Measurements from ENCODE around the gene ERC2. TPM values are rescaled to one million over a fixed set of nuclear protein-coding genes. Genes with fewer than 3 reads are reported as not detected.
"Not testable (repeated sequence)": the region's sequence is repeated elsewhere in the genome, so short reads cannot be mapped to it uniquely, and the experiment has no call there.

Gene ERC2
- total RNA-seq, 1 experiment from 2014 or later = 0.90 TPM

- TF ChIP-seq EZH2 (IDR thresholded peaks at IDR 0.05; ENCODE audit: borderline replicate concordance, low read depth, low read length, poor library complexity, severe bottlenecking) = no peak
- no peak for TF ChIP-seq CTCF (conservative IDR thresholded peaks at IDR 0.05; ENCODE audit: low read depth, low read length)
- no peaks in the 10 kb centered on the region for H3K36me3 ChIP-seq (ENCODE audit: insufficient read depth, low read length, poor library complexity, severe bottlenecking)
- intact Hi-C loops (cut with micrococcal nuclease; ENCODE audit: unreplicated experiment) = no loop called here
- H3K4me3 ChIP-seq (ENCODE audit: low read depth, low read length, poor library complexity, severe bottlenecking) = no peak overlapping the region
- H3K27me3 ChIP-seq (replicated peaks; ENCODE audit: insufficient read depth, low read depth, low read length, poor library complexity) = no peaks in the 10 kb centered on the region
- no peak overlapping the region for H3K27ac ChIP-seq (ENCODE audit: low read depth, low read length, poor library complexity, severe bottlenecking)
- no peak for DNase-seq (ENCODE audit: low spot score)
- no peaks in the 10 kb centered on the region for H3K4me1 ChIP-seq (ENCODE audit: insufficient read depth, low read length, poor library complexity, severe bottlenecking)
- BruUV-seq (replicated peaks) = no TSS peak
- ChIA-PET CTCF (no interaction called here), POLR2A (ENCODE audit: low non-redundant PET) (no interaction called here)
- no peaks in the 10 kb centered on the region for H3K9me3 ChIP-seq (ENCODE audit: low read depth, low read length, poor library complexity, severe bottlenecking)
Observed at GRCh38 chr3:55505776-55506175, 962.5 kb downstream of the ERC2 start.

GRCh38 chr3:55505102-55505501 is 963.2 kb downstream of the ERC2 start:
- peak; percentile 46 for TF ChIP-seq CTCF (conservative IDR thresholded peaks at IDR 0.05; ENCODE audit: low read depth, low read length)

GRCh38 chr3:55501905-55502304 is 966.4 kb downstream of the ERC2 start:
- ChIA-PET CTCF (no interaction called here), POLR2A (ENCODE audit: low non-redundant PET) (no interaction called here)
- DNase-seq (ENCODE audit: low spot score) = no peak
- no peaks in the 10 kb centered on the region for H3K4me1 ChIP-seq (ENCODE audit: insufficient read depth, low read length, poor library complexity, severe bottlenecking)
- intact Hi-C loops (cut with micrococcal nuclease; ENCODE audit: unreplicated experiment) = no loop called here
- H3K4me3 ChIP-seq (ENCODE audit: low read depth, low read length, poor library complexity, severe bottlenecking) = no peak overlapping the region
- no peaks in the 10 kb centered on the region for H3K27me3 ChIP-seq (replicated peaks; ENCODE audit: insufficient read depth, low read depth, low read length, poor library complexity)
- no TSS peak for BruUV-seq (replicated peaks)
- no peaks in the 10 kb centered on the region for H3K36me3 ChIP-seq (ENCODE audit: insufficient read depth, low read length, poor library complexity, severe bottlenecking)
- no peak overlapping the region for H3K27ac ChIP-seq (ENCODE audit: low read depth, low read length, poor library complexity, severe bottlenecking)
- no peak for TF ChIP-seq EZH2 (IDR thresholded peaks at IDR 0.05; ENCODE audit: borderline replicate concordance, low read depth, low read length, poor library complexity, severe bottlenecking)
- no peak for TF ChIP-seq CTCF (conservative IDR thresholded peaks at IDR 0.05; ENCODE audit: low read depth, low read length)
- no peaks in the 10 kb centered on the region for H3K9me3 ChIP-seq (ENCODE audit: low read depth, low read length, poor library complexity, severe bottlenecking)

More at GRCh38 chr3:55505102-55505501, 963.2 kb downstream of the ERC2 start:
- CTCF ChIA-PET; H3K27ac ChIP-seq (ENCODE audit: low read depth, low read length, poor library complexity, severe bottlenecking); H3K36me3 ChIP-seq (ENCODE audit: insufficient read depth, low read length, poor library complexity, severe bottlenecking); H3K27me3 ChIP-seq (replicated peaks; ENCODE audit: insufficient read depth, low read depth, low read length, poor library complexity); BruUV-seq (replicated peaks); H3K4me3 ChIP-seq (ENCODE audit: low read depth, low read length, poor library complexity, severe bottlenecking); H3K9me3 ChIP-seq (ENCODE audit: low read depth, low read length, poor library complexity, severe bottlenecking); H3K4me1 ChIP-seq (ENCODE audit: insufficient read depth, low read length, poor library complexity, severe bottlenecking); intact Hi-C loops (cut with micrococcal nuclease; ENCODE audit: unreplicated experiment); POLR2A ChIA-PET (ENCODE audit: low non-redundant PET): not testable (repeated sequence)
- peak; percentile 49 for DNase-seq (ENCODE audit: low spot score)

All from A673 (cell line).